ENCODE results near the gene TKT. TPM values are rescaled to one million over a fixed set of nuclear protein-coding genes. Genes with fewer than 3 reads are reported as not detected.

Gene TKT
- polyA plus RNA-seq, 2 of the 4 experiments (the other 2 are of a cell fraction), result 628 to 1,457 TPM

- H3K9me3 ChIP-seq, result no peaks in the 10 kb centered on the region
- FAIRE-seq (no peak), ATAC-seq (no peak), DNase-seq (ENCODE audit: low read depth in 1 of 2, low spot score in 1 of 2) (no peak)
- H3K27ac ChIP-seq, result peak overlapping the region in 1 of 2 experiments; percentile 26; a peak in 1 of 6 replicates
- POLR2A ChIA-PET, result no interaction called here
- TF ChIP-seq ESRRA (IDR thresholded peaks at IDR 0.05; ENCODE audit: borderline replicate concordance, low read length) (no peak), GATA3 (IDR thresholded peaks at IDR 0.05; ENCODE audit: borderline replicate concordance) (no peak), POLR2AphosphoS2 (conservative IDR thresholded peaks at IDR 0.05; ENCODE audit: low read length) (peak; percentile 49; the same call in 1 of the 2 replicates), MAZ (IDR thresholded peaks at IDR 0.05; ENCODE audit: borderline replicate concordance, low read depth, low read length) (no peak)
- no peak overlapping the region for H3K4me3 ChIP-seq
- peaks cover 11% of the 10 kb centered on the region for H3K4me1 ChIP-seq
- no peak overlapping the region for H3K4me2 ChIP-seq
- WGBS (ENCODE audit: missing lambda C conversion rate), result 71% methylated on average over 2 of the region's 2 CpGs
- CTCF ChIA-PET, result interaction anchor here (0.9 to 7.4 kb wide), 3 partner anchors 16 to 106 kb away, joined by 3 to 69 read pairs (median 4); no protein-coding TSS in a partner anchor
Measured at GRCh38 chr3:53218131-53218530, 37.7 kb downstream of the TKT start.

GRCh38 chr3:53217175-53217574 is 38.6 kb downstream of the TKT start:
- DNase-seq (ENCODE audit: low read depth in 1 of 2, low spot score in 1 of 2) (no peak), FAIRE-seq (no peak), ATAC-seq (peak; percentile 1 to 9; a peak in 4 of 6 replicates)
- H3K4me1 ChIP-seq, result peaks cover 2% of the 10 kb centered on the region; the same call in 1 of the 3 replicates
- ChIA-PET CTCF (no interaction called here), POLR2A (no interaction called here)
- no peak overlapping the region for H3K4me2 ChIP-seq
- no peak overlapping the region for H3K27ac ChIP-seq
- H3K4me3 ChIP-seq, result no peak overlapping the region
- TF ChIP-seq JUN (IDR thresholded peaks at IDR 0.05), result no peak
- TF ChIP-seq ZFP36 (IDR thresholded peaks at IDR 0.05; ENCODE audit: borderline replicate concordance, partially characterized antibody), result no peak
- TF ChIP-seq HOXB5 (CRISPR knock-in tag; IDR thresholded peaks at IDR 0.05), result no peak
- TF ChIP-seq CHD2 (IDR thresholded peaks at IDR 0.05; ENCODE audit: low read length, partially characterized antibody), result no peak
- TF ChIP-seq FOXS1 (CRISPR knock-in tag; IDR thresholded peaks at IDR 0.05), result no peak
- no peak for TF ChIP-seq JUNB (IDR thresholded peaks at IDR 0.05)
- no peak for TF ChIP-seq GATA3 (IDR thresholded peaks at IDR 0.05; ENCODE audit: borderline replicate concordance)
- no peak for TF ChIP-seq EHF (CRISPR knock-in tag; IDR thresholded peaks at IDR 0.05)
- TF ChIP-seq HMGXB4 (CRISPR knock-in tag; IDR thresholded peaks at IDR 0.05; ENCODE audit: borderline replicate concordance), result no peak
- TF ChIP-seq POLR2A (IDR thresholded peaks at IDR 0.05; ENCODE audit: low read length), result no peak
- TF ChIP-seq SMC3 (IDR thresholded peaks at IDR 0.05), result no peak
- TF ChIP-seq E2F6 (IDR thresholded peaks at IDR 0.05; ENCODE audit: borderline replicate concordance, low read depth), result no peak
- no peak for TF ChIP-seq KDM1A (IDR thresholded peaks at IDR 0.05; ENCODE audit: low read depth)
- no peak for TF ChIP-seq NFE2L2 (conservative IDR thresholded peaks at IDR 0.05; ENCODE audit: low read length)
- no peaks in the 10 kb centered on the region for H3K9me3 ChIP-seq
- 83% methylated on average over 2 of the region's 2 CpGs for WGBS (ENCODE audit: missing lambda C conversion rate)

GRCh38 chr3:53216723-53217122 is 39.1 kb downstream of the TKT start:
- CTCF ChIA-PET, result interaction anchor here (2.1 kb wide), 1 partner anchor 21 kb away, joined by 7 read pairs; no protein-coding TSS in a partner anchor
- DNase-seq (ENCODE audit: low read depth in 1 of 2, low spot score in 1 of 2) (no peak), ATAC-seq (no peak), FAIRE-seq (no peak)
- POLR2A ChIA-PET, result no interaction called here
- H3K27ac ChIP-seq, result no peak overlapping the region
- no peak for TF ChIP-seq HDAC2 (IDR thresholded peaks at IDR 0.05)
- no peak for TF ChIP-seq JUN (IDR thresholded peaks at IDR 0.05)
- no peak for TF ChIP-seq HOXA7 (CRISPR knock-in tag; IDR thresholded peaks at IDR 0.05)
- TF ChIP-seq BHLHE40 (IDR thresholded peaks at IDR 0.05; ENCODE audit: low read depth, low read length), result no peak
- TF ChIP-seq FOSB (CRISPR knock-in tag; IDR thresholded peaks at IDR 0.05), result no peak
- TF ChIP-seq PBX3 (IDR thresholded peaks at IDR 0.05), result no peak
- 0 out of 2 replicates have a peak, but pooled peaks have one; percentile 11 for TF ChIP-seq POLR2AphosphoS2 (conservative IDR thresholded peaks at IDR 0.05; ENCODE audit: low read length)
- H3K9me3 ChIP-seq, result no peaks in the 10 kb centered on the region
- no peaks in the 10 kb centered on the region for H3K4me1 ChIP-seq
- 77% methylated on average over 3 of the region's 3 CpGs for WGBS (ENCODE audit: missing lambda C conversion rate)
- H3K4me3 ChIP-seq, result no peak overlapping the region
- no peak overlapping the region for H3K4me2 ChIP-seq

Data from A549 (cell line).